Measurements from ENCODE around the gene PCP4L1. TPM values are rescaled to one million over a fixed set of nuclear protein-coding genes. Genes with fewer than 3 reads are reported as not detected.

The PCP4L1 gene
- total RNA-seq, 2 donors from 2014 or later = 7.6 to 10.1 TPM

- TF ChIP-seq POLR2A (IDR thresholded peaks at IDR 0.05) (peak; percentile 14), POLR2AphosphoS5 (IDR thresholded peaks at IDR 0.05) (peak; percentile 87), CTCF (IDR thresholded peaks at IDR 0.05) (peak in 3 of 4 experiments; percentile 31 to 49 (median 47))
- peak; percentile 85 for DNase-seq (ENCODE audit: low spot score)
- Histone ChIP-seq H3K9me3 (no peaks in the 10 kb centered on the region), H3K36me3 (peaks cover 0 to 3% of the 10 kb centered on the region in 2 donors), H3K27me3 (replicated peaks; ENCODE audit: insufficient read depth) (no peaks in the 10 kb centered on the region), H3K4me1 (replicated peaks) (peaks cover 4% of the 10 kb centered on the region), H3K4me3 (peak within 1 kb of the TSS; percentile 57 to 58), H3K27ac (peak within 1 kb of the TSS; percentile 58 to 67)
- 11% methylated on average over 16 of the region's 16 CpGs for WGBS
- intact Hi-C loops (cut with DNase I) = loop anchor here (2.0 to 5.0 kb wide), 2 partner anchors 142 to 157 kb away; partner anchors contain the start of gene CFAP126
These were observed 32.8 kb upstream of the PCP4L1 start, which contains the start of gene TOMM40L for GRCh38 chr1:161225534-161226319. Gene TOMM40L, plus strand, starts transcription at chr1:161226060. Its CDS starts 430 bp downstream, at chr1:161226490.

GRCh38 chr1:161226320-161226711 lies 32.2 kb upstream of the PCP4L1 start:
- no peak for TF ChIP-seq POLR2AphosphoS5 (IDR thresholded peaks at IDR 0.05)
- no peak for TF ChIP-seq CTCF (IDR thresholded peaks at IDR 0.05)
- TF ChIP-seq POLR2A (IDR thresholded peaks at IDR 0.05) = no peak
- no peak for DNase-seq (ENCODE audit: low spot score)
- no peaks in the 10 kb centered on the region for H3K9me3 ChIP-seq
- peak overlapping the region; percentile 58 to 67 for H3K27ac ChIP-seq
- intact Hi-C loops (cut with DNase I) = loop anchor here (2.0 to 5.0 kb wide), 2 partner anchors 141 to 156 kb away; partner anchors contain the start of gene CFAP126
- peaks cover 4% of the 10 kb centered on the region for H3K4me1 ChIP-seq (replicated peaks)
- H3K4me3 ChIP-seq = peak overlapping the region; percentile 57 to 58
- WGBS = 7% methylated on average over 15 of the region's 15 CpGs
- H3K36me3 ChIP-seq = peaks cover 0 to 3% of the 10 kb centered on the region in 2 donors
- H3K27me3 ChIP-seq (replicated peaks; ENCODE audit: insufficient read depth) = no peaks in the 10 kb centered on the region

- 59% methylated on average over 3 of the region's 3 CpGs for WGBS
- Histone ChIP-seq H3K27ac (no peak overlapping the region), H3K4me1 (replicated peaks) (peaks cover 4% of the 10 kb centered on the region), H3K27me3 (replicated peaks; ENCODE audit: insufficient read depth) (no peaks in the 10 kb centered on the region), H3K9me3 (no peaks in the 10 kb centered on the region), H3K4me3 (peak overlapping the region in 1 of 2 donors; percentile 57), H3K36me3 (peaks cover 0 to 3% of the 10 kb centered on the region in 2 donors)
- intact Hi-C loops (cut with DNase I) = loop anchor here (2.0 to 5.0 kb wide), 2 partner anchors 141 to 156 kb away; partner anchors contain the start of gene CFAP126
- DNase-seq (ENCODE audit: low spot score) = no peak
- TF ChIP-seq POLR2AphosphoS5 (IDR thresholded peaks at IDR 0.05) (no peak), POLR2A (IDR thresholded peaks at IDR 0.05) (no peak), CTCF (IDR thresholded peaks at IDR 0.05) (no peak)
These were observed 31.8 kb upstream of the PCP4L1 start for GRCh38 chr1:161226759-161227158.

- H3K36me3 ChIP-seq = peaks cover 0 to 3% of the 10 kb centered on the region in 2 donors
- peak overlapping the region in 1 of 2 donors; percentile 11 for H3K4me3 ChIP-seq
- WGBS = 42% methylated on average over 11 of the region's 11 CpGs
- no peaks in the 10 kb centered on the region for H3K27me3 ChIP-seq (replicated peaks; ENCODE audit: insufficient read depth)
- H3K4me1 ChIP-seq (replicated peaks) = peaks cover 4% of the 10 kb centered on the region
- TF ChIP-seq CTCF (IDR thresholded peaks at IDR 0.05) (peak; percentile 86 to 97 (median 92)), POLR2AphosphoS5 (IDR thresholded peaks at IDR 0.05) (peak; percentile 70), POLR2A (IDR thresholded peaks at IDR 0.05) (no peak)
- H3K27ac ChIP-seq = peak overlapping the region; percentile 36 to 71
- intact Hi-C loops (cut with DNase I) = loop anchor here (2.0 to 5.0 kb wide), 2 partner anchors 140 to 155 kb away; partner anchors contain the start of gene CFAP126
- H3K9me3 ChIP-seq = no peaks in the 10 kb centered on the region
- peak; percentile 84 for DNase-seq (ENCODE audit: low spot score)
These were observed 31.2 kb upstream of the PCP4L1 start for GRCh38 chr1:161227196-161227871.

Data from prostate gland (tissue), 2 donors.